A549 (cell line): ENCODE data around the gene TAF10. TPM values are rescaled to one million over a fixed set of nuclear protein-coding genes. Genes with fewer than 3 reads are reported as not detected.

ENCODE experiments used
- ATAC-seq, 2 experiments: fragments of 200-7000 bp in 1 of 2; fragments of >200 bp in 1 of 2; cut with Nextera tagmentation in 1 of 2; cut with Tn5 transposase in 1 of 2; 3 replicates each; pipeline versions ENCODE4 v1.8.0 to v1.9.1; 2018 to 2020; ENCODE audit warnings: mild to moderate bottlenecking in 1 of 2, moderate library complexity in 1 of 2
- CTCF ChIA-PET: fragments of 300-600 bp; sonication (Branson Sonifier 250); formaldehyde crosslinking; extraction: SDS; loops from one replicate; lab custom pipeline; 2021; ENCODE audit warnings: antibody characterized with exemption, inconsistent platforms; lab: Yijun Ruan, JAX
- POLR2A ChIA-PET: fragments of 350-600 bp; formaldehyde crosslinking; extraction: SDS; loops from one replicate; lab custom pipeline; 2021; ENCODE audit warnings: antibody characterized with exemption, inconsistent platforms; lab: Yijun Ruan, JAX
- DNase-seq, 2 experiments: peaks; one replicate each; pipeline versions ENCODE4 v3.0.0 to v3.0.0-alpha.2; 2011 to 2016; ENCODE audit warnings: low read depth in 1 of 2, low spot score in 1 of 2
- FAIRE-seq: peaks from 2 replicates; lab custom pipeline; 2011; peaks lifted over from hg19 to GRCh38; lab: Jason Lieb, UNC
- H3K27ac ChIP-seq, 2 experiments: fragments of >200 bp; sonication (Bioruptor Twin); formaldehyde crosslinking; 3 replicates each; pipeline ENCODE4 v1.5.1; 2016 to 2017
- H3K4me1 ChIP-seq: fragments of >200 bp; sonication (Bioruptor Twin); formaldehyde crosslinking; 3 replicates; pipeline ENCODE4 v1.6.1; 2016
- H3K4me2 ChIP-seq: fragments of >200 bp; sonication (Bioruptor Twin); formaldehyde crosslinking; 3 replicates; pipeline ENCODE4 v1.6.1; 2016
- H3K4me3 ChIP-seq: fragments of >200 bp; sonication (Bioruptor Twin); formaldehyde crosslinking; 3 replicates; pipeline ENCODE4 v1.5.1; 2016
- H3K9me3 ChIP-seq: fragments of >200 bp; sonication (Bioruptor Twin); formaldehyde crosslinking; 3 replicates; pipeline ENCODE4 v1.6.1; 2016
- BCL3 ChIP-seq: fragments of >200 bp; sonication (Bioruptor Twin); formaldehyde crosslinking; IDR thresholded peaks from 3 replicates; pipeline ENCODE4 v1.6.1; 2016
- CEBPB ChIP-seq, 2 experiments: fragments of >200 bp in 1 of 2; sonication (Bioruptor Twin) in 1 of 2; formaldehyde crosslinking in 1 of 2; IDR thresholded peaks; 2 replicates each; pipeline ENCODE4 v1.6.1; 2012 to 2016
- CHD2 ChIP-seq: fragments of 150-350 bp; IDR thresholded peaks from 2 replicates; pipeline ENCODE4 v1.6.1; 2014; ENCODE audit warnings: low read length; ENCODE audit not compliant: partially characterized antibody
- CTCF ChIP-seq: fragments of >200 bp; sonication (Bioruptor Twin); formaldehyde crosslinking; IDR thresholded peaks from 3 replicates; pipeline ENCODE4 v1.5.1; 2016
- GATA3 ChIP-seq: IDR thresholded peaks from 2 replicates; pipeline ENCODE4 v1.6.1; 2012; ENCODE audit warnings: borderline replicate concordance
- HOXB5 ChIP-seq: fragments of 250-450 bp; sonication (Bioruptor Pico); IDR thresholded peaks from 2 replicates; pipeline ENCODE4 v1.5.0; 2020; ENCODE audit warnings: mild to moderate bottlenecking, moderate library complexity
- POLR2AphosphoS2 ChIP-seq: conservative IDR thresholded peaks from 2 replicates; pipeline ENCODE4 v1.6.1; 2012; ENCODE audit warnings: low read length, improper control_type of control experiment, inconsistent platforms
- RARB ChIP-seq: fragments of 250-450 bp; sonication (Bioruptor Pico); IDR thresholded peaks from 2 replicates; pipeline ENCODE4 v1.8.0; 2021; ENCODE audit warnings: mild to moderate bottlenecking, moderate library complexity
- SREBF2 ChIP-seq: fragments of 450-650 bp; IDR thresholded peaks from 2 replicates; pipeline ENCODE4 v1.6.1; 2014; ENCODE audit warnings: mild to moderate bottlenecking, moderate library complexity
- ZFP36 ChIP-seq: fragments of 450-650 bp; IDR thresholded peaks from 2 replicates; pipeline ENCODE4 v1.6.1; 2014; ENCODE audit warnings: borderline replicate concordance; ENCODE audit not compliant: partially characterized antibody
- ZNF302 ChIP-seq: fragments of 250-450 bp; sonication (Bioruptor Pico); IDR thresholded peaks from 2 replicates; pipeline ENCODE4 v1.9.0; 2021; ENCODE audit warnings: inconsistent platforms, mild to moderate bottlenecking, moderate library complexity
- WGBS: methylation state at CpG from one replicate; pipeline ENCODE4 v1.1.6; 2017; ENCODE audit errors: missing lambda C conversion rate; 5-methylcytosine and 5-hydroxymethylcytosine counted together
- polyA plus RNA-seq, 4 experiments: library from polyadenylated mRNA; depleted of rRNA in 3 of 4; stranded (reverse); fragments of >200 nt; fragmentation: RNase III in 1 of 4; extraction: RNeasy Plus Mini Kit Qiagen cat#74134 plus additional on column Dnase treatment in 1 of 4; gene quantifications; 2 replicates in 3 of 4; 3 replicates in 1 of 4; pipeline ENCODE4 v1.2.3, GENCODE V29; 2011 to 2017
- TF ChIP-seq, protein P1 (sequence below): fragments of 250-450 bp; sonication (Bioruptor Pico); IDR thresholded peaks from 2 replicates; pipeline ENCODE4 v1.5.0; 2021; ENCODE audit warnings: mild to moderate bottlenecking, moderate library complexity, borderline replicate concordance
- TF ChIP-seq, protein P2 (sequence below): fragments of 150-350 bp; IDR thresholded peaks from 2 replicates; pipeline ENCODE4 v1.6.1; 2014; ENCODE audit warnings: low read depth, mild to moderate bottlenecking, low read length

Gene TAF10
- polyA plus RNA-seq, 2 of the 4 experiments (the other 2 are of a cell fraction) = 135 to 174 TPM

DNA sequence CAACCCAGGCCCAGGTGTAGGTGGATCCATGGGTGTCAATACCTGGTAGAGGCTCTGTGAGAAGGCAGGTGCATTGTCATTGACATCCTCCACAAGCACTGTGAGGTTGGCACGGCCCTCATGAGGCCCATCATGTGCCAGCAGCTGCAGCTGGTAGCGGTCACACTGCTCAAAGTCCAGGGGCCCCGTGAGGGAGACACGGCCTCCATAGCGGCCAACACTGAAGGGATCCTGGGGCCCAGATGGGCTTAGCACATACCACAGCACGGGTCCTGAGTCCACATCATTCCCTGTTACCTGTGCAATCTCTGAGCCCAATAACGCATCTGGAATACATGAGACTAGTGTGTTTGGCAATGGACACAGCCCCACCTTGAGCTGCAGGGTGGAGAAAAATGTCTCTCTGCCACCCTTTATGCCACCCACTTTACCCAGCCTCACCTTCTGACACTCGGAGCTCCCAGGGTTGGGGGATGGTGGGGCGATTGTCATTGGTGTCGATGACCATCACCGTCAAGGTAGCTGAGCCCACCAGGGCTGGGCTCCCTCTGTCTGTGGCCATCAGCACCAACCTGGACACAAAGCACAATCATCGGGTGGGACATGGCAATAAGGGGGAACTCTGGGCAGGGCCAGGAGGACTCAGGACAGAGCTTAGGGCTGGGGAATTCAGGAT lies 13.3 kb upstream of the TAF10 start (continued):
- TF ChIP-seq CTCF = no peak
- TF ChIP-seq CHD2 = no peak
- TF ChIP-seq CEBPB (IDR thresholded peaks at IDR 0.05) = no peak
- TF ChIP-seq SREBF2 = no peak

DNA sequence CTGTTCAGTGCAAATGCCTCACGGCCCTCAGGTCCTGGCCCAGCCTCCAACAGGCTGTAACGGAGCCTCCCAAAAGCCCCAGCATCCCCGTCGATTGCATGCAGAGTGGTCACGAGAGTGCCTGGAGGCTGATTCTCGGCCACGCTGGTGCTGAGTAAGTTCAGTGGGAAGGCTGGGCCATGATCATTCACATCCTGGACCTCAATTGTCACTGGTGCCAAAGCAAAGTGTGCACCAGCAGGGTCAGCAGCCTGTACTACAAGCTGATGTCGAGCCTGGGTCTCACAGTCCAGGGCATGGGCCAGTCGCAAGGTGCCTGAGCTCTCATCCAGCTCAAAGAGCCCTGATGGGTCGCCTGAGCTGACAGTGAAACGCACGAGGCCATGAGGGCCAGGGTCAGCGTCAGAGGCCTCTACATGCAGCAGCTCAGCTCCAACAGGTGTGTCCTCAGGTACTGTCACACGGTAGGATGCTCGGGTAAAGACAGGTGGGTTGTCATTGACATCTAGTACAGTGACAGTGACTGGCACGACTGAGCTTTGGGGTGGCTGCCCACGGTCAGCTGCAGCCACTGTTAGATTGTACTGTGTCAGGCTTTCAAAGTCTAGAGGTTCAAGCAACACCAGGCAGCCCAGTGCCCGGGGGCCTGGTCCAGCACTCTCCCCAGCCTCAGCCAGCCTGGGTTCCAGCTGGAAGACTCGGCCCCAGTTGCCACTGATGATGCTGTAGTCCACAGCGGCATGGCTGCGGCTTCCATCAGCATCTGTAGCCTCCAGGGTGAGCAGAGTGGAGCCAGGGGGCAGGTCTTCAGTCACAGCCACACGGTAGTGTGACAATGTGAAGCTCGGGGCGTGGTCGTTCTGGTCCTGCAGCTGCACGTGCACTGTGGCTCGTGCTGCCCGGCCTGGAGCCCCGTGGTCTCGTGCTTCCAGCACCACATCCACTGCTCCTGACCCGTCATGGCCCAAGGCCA lies 11.7 kb upstream of the TAF10 start:
- Histone ChIP-seq H3K4me3 (no peak overlapping the region), H3K27ac (no peak overlapping the region), H3K9me3 (no peaks in the 10 kb centered on the region), H3K4me2 (no peak overlapping the region), H3K4me1 (peaks cover 5% of the 10 kb centered on the region; the same call in 2 of the 3 replicates)
- ChIA-PET CTCF (interaction anchor here (0.9 to 3.8 kb wide), 5 partner anchors 11 to 82 kb away, joined by 3 to 15 read pairs (median 4); partner anchors contain the start of gene MRPL17), POLR2A (interaction anchor here (1.0 kb wide), 1 partner anchor 12 kb away, joined by 5 read pairs; the partner anchor contains the start of gene TAF10)
- no peak for TF ChIP-seq GATA3
- TF ChIP-seq ZNF302 (CRISPR knock-in tag) = no peak
- TF ChIP-seq, protein P1, sequence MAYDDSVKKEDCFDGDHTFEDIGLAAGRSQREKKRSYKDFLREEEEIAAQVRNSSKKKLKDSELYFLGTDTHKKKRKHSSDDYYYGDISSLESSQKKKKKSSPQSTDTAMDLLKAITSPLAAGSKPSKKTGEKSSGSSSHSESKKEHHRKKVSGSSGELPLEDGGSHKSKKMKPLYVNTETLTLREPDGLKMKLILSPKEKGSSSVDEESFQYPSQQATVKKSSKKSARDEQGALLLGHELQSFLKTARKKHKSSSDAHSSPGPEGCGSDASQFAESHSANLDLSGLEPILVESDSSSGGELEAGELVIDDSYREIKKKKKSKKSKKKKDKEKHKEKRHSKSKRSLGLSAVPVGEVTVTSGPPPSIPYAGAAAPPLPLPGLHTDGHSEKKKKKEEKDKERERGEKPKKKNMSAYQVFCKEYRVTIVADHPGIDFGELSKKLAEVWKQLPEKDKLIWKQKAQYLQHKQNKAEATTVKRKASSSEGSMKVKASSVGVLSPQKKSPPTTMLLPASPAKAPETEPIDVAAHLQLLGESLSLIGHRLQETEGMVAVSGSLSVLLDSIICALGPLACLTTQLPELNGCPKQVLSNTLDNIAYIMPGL (CRISPR knock-in tag) = no peak
- no peak for TF ChIP-seq POLR2AphosphoS2
- no peak for TF ChIP-seq BCL3
- TF ChIP-seq HOXB5 (CRISPR knock-in tag) = no peak
- TF ChIP-seq, protein P2, sequence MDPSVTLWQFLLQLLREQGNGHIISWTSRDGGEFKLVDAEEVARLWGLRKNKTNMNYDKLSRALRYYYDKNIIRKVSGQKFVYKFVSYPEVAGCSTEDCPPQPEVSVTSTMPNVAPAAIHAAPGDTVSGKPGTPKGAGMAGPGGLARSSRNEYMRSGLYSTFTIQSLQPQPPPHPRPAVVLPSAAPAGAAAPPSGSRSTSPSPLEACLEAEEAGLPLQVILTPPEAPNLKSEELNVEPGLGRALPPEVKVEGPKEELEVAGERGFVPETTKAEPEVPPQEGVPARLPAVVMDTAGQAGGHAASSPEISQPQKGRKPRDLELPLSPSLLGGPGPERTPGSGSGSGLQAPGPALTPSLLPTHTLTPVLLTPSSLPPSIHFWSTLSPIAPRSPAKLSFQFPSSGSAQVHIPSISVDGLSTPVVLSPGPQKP = no peak
- TF ChIP-seq RARB (CRISPR knock-in tag) = no peak
- no peak for TF ChIP-seq ZFP36
- WGBS = 50% methylated on average over 27 of the region's 31 CpGs
- ATAC-seq (no peak), FAIRE-seq (no peak), DNase-seq (no peak)
